Brain microvascular endothelial cell (primary cell): ENCODE measurements around the gene LAMA3.

Experiments
- DNase-seq: peaks from one replicate; pipeline ENCODE4 v3.0.0-alpha.2; 2020
- H3K27ac ChIP-seq: fragments of 250-450 bp; sonication (Bioruptor Pico); 2 replicates; pipeline ENCODE4 v1.5.1; 2020; ENCODE audit warnings: mild to moderate bottlenecking, moderate library complexity
- H3K27me3 ChIP-seq: fragments of 250-450 bp; sonication (Bioruptor Pico); replicated peaks from 2 replicates; pipeline ENCODE4 v1.5.1; 2020; ENCODE audit warnings: mild to moderate bottlenecking
- H3K36me3 ChIP-seq: fragments of 250-450 bp; sonication (Bioruptor Pico); replicated peaks from 2 replicates; pipeline ENCODE4 v1.5.1; 2020; ENCODE audit warnings: mild to moderate bottlenecking
- H3K4me3 ChIP-seq: 2 replicates; pipeline ENCODE4 v1.5.1; 2011; ENCODE audit warnings: low read depth, mild to moderate bottlenecking, control low read depth, low read length, moderate library complexity
- in situ Hi-C: cut with HindIII; loops from 2 replicates; pipeline ENCODE4 v1.10.0; 2017; ENCODE audit warnings: low sequenced_read_pairs, low pct_ligation_motif_present
- TF ChIP-seq, protein P1 (sequence below): IDR thresholded peaks from 2 replicates; pipeline ENCODE4 v1.5.1; 2011; ENCODE audit warnings: low read depth, mild to moderate bottlenecking, moderate library complexity, low read length, control low read depth, inconsistent platforms; ENCODE audit errors: missing control alignments

LAMA3 gene

DNA sequence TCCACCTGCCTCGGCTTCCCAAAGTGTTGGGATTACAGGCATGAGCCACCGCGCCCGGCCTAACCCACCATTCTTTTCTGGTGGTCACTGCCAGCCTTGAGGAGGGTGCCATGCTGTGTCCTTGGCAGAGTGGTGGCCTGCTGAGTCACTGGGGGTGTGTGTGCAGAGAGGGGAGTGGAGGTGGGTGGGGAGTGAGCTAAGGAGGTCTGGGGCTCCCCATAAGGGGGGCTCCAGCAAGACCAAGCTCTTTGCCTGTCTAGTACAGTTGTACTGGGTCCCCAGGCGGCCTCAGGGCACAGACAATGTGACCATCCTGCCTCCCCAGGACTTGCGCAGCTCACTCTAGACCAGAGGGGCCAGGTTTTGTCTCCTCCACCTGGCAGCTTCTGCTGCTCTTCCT is 36.1 kb downstream of the LAMA3 start:
- Histone ChIP-seq H3K27me3 (no peaks in the 10 kb centered on the region), H3K36me3 (no peaks in the 10 kb centered on the region), H3K4me3 (no peak overlapping the region), H3K27ac (no peak overlapping the region)
- TF ChIP-seq, protein P1, sequence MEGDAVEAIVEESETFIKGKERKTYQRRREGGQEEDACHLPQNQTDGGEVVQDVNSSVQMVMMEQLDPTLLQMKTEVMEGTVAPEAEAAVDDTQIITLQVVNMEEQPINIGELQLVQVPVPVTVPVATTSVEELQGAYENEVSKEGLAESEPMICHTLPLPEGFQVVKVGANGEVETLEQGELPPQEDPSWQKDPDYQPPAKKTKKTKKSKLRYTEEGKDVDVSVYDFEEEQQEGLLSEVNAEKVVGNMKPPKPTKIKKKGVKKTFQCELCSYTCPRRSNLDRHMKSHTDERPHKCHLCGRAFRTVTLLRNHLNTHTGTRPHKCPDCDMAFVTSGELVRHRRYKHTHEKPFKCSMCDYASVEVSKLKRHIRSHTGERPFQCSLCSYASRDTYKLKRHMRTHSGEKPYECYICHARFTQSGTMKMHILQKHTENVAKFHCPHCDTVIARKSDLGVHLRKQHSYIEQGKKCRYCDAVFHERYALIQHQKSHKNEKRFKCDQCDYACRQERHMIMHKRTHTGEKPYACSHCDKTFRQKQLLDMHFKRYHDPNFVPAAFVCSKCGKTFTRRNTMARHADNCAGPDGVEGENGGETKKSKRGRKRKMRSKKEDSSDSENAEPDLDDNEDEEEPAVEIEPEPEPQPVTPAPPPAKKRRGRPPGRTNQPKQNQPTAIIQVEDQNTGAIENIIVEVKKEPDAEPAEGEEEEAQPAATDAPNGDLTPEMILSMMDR: no peak
- DNase-seq: no peak
- in situ Hi-C loops: no loop called here

DNA sequence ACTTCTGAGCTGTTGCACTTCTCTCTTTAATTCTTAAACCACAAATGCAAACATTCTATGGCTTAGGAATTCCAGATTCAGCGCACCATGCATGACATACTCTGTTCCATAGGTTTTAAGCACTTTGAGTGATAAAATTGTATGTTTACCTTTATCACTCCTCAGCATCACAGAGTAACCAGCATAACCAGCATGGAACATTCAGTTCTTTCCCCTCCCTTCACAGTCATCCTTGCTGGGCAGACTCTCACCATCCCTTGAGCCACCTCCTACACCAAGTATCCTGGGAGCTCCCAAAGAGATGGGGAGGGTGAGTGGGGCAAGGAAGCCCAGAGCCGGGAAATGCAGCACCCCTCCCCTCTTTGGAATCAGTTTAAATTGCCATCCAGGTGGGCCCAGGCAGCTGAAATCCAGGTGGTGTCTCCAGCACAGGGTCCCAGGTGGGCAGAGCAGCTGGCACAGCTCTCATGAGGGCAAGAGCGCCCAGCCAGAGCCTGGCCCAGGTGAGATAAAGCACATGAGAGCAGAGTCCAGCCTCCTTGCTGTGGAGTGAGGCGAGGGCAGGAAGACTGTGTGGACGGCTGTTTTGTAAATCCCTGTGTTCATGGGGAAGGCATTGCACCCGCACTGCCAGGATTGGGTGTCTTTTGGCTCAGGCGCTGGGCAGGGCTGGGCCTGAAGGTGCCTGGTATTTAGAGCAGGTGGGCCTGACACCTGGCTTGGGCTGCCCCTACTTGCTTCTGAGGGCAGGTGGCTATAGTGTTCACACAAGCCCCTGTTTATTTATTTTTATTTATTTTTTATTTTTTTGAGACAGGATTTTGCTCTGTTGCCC is 36.8 kb downstream of the LAMA3 start:
- no peak for DNase-seq
- Histone ChIP-seq H3K27me3 (no peaks in the 10 kb centered on the region), H3K27ac (no peak overlapping the region), H3K4me3 (no peak overlapping the region), H3K36me3 (no peaks in the 10 kb centered on the region)
- TF ChIP-seq, protein P1: no peak
- in situ Hi-C loops: no loop called here

DNA sequence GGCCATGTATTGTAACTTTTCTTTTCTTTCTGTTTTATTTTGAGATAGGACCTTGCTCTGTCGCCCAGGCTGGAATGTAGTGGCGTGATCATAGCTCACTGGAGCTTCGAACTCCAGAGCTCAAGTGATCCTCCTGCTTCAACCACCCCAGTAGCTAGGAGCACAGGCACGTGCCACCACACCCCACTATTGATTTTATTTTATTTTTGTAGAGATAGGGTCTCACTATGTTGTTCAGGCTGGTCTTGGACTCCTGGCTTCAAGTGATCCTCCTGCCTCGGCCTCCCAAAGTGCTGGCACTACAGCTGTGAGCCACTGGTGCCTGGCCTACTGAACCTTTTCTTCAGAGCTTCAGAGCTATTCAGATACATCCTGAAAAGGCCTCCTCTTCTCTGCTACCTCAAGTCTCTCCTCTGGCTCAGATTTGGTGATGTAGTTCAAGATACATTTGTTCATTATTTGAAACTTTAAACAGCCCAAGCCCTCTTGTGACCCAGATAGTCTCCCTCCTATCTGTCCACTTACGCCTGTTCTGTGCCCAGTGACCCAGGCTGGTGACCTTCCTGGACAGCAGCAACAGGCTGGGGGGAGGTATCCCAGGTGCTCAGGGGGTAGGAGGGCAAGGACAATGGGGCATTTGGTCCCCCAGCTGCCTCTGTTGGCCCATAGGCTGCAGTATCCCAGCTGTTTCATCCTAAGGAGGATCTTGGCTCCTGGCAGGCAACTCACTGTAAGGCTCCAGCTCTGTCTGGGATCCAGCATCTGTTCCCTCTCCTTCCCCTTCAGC is 38.6 kb downstream of the LAMA3 start:
- H3K36me3 ChIP-seq: no peaks in the 10 kb centered on the region
- H3K27me3 ChIP-seq: no peaks in the 10 kb centered on the region
- in situ Hi-C loops: no loop called here
- TF ChIP-seq, protein P1: no peak
- DNase-seq: no peak
- no peak overlapping the region for H3K27ac ChIP-seq
- no peak overlapping the region for H3K4me3 ChIP-seq

DNA sequence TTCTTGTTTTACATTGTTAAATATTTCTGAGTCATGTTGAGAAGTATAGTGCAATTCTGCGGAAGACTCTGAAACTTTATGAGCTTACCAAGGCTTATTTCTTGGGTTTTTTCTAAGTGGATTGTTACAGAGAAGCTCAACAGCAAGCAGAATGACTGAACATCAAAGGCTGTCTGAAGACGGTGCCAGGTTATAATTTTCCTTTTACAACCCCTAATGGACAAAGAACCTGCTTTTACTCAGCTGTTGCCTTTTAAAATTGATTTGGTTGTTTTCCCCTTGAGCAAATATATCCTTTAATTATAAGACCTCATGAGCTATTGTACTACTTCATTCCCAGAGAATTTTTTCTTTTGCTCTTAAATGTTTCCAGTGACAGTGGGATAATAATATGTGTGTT is 41.6 kb downstream of the LAMA3 start:
- TF ChIP-seq, protein P1: no peak
- in situ Hi-C loops: no loop called here
- DNase-seq: no peak
- no peak overlapping the region for H3K27ac ChIP-seq
- no peak overlapping the region for H3K4me3 ChIP-seq
- no peaks in the 10 kb centered on the region for H3K36me3 ChIP-seq
- H3K27me3 ChIP-seq: no peaks in the 10 kb centered on the region

DNA sequence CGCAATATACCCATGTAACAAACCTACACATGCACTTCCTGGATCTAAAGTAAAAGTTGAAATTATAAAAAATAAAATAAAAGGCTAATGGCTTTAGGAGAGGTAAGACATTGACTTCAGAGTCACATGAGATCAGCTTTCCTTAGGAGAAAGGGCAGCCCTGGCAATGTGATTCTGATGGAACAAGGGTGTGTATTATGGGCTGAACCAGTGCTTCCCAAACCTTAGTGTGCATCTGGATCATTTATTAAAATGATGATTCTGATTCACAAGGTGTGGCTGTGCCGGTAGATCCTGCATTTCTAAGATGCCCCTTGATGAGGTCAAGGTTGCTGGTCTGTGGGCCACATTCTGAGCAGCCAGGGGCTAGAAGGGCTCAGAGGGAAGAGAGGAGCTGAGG is 42.6 kb downstream of the LAMA3 start:
- H3K36me3 ChIP-seq: no peaks in the 10 kb centered on the region
- no peak overlapping the region for H3K4me3 ChIP-seq
- DNase-seq: no peak
- in situ Hi-C loops: no loop called here
- no peak overlapping the region for H3K27ac ChIP-seq
- H3K27me3 ChIP-seq: no peaks in the 10 kb centered on the region
- TF ChIP-seq, protein P1: no peak
